Rectal smooth muscle tissue (tissue), 1 donor: ENCODE data around the gene ZNF207.
"Not testable (repeated sequence)": the region's sequence is repeated elsewhere in the genome, so short reads cannot be mapped to it uniquely, and the experiment has no call there.

ENCODE experiments used
- H3K27ac ChIP-seq: one replicate; pipeline ENCODE4 v1.7.0; 2013; ENCODE audit warnings: low read depth, low read length, inconsistent platforms
- H3K27me3 ChIP-seq: one replicate; pipeline ENCODE4 v1.7.0; 2013; ENCODE audit warnings: low read length; ENCODE audit not compliant: control insufficient read depth, insufficient read depth
- H3K36me3 ChIP-seq: one replicate; pipeline ENCODE4 v1.7.0; 2013; ENCODE audit warnings: low read length; ENCODE audit not compliant: control insufficient read depth, insufficient read depth
- H3K4me1 ChIP-seq: one replicate; pipeline ENCODE4 v1.7.0; 2013; ENCODE audit warnings: low read length; ENCODE audit not compliant: control insufficient read depth, insufficient read depth
- H3K4me3 ChIP-seq: one replicate; pipeline ENCODE4 v1.7.0; 2013; ENCODE audit warnings: low read length
- H3K9ac ChIP-seq: one replicate; pipeline ENCODE4 v1.7.0; 2013; ENCODE audit warnings: low read length

ZNF207 gene

DNA sequence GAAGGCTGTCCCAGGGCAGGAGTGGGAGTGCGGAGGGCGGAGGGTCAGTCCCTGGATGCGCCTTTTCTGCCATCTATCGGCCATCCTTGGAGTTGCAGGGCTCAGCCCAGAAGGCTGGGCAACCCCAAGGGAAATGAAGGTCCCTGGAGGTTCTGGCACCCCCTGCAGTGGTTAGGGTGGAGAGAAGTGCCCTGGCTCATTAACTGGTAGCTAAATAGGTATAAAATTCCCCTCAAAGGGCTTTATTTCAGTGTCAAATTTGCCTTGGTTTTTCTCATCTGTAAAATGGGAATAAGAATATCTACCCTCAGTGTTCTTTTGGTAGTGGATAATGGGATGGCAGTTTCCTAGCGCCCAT is 30.4 kb upstream of the ZNF207 start:
- Histone ChIP-seq H3K4me3 (no peak overlapping the region), H3K9ac (no peak overlapping the region), H3K36me3 (no peaks in the 10 kb centered on the region), H3K27me3 (no peaks in the 10 kb centered on the region), H3K4me1 (peaks cover 2% of the 10 kb centered on the region), H3K27ac (no peak overlapping the region)

DNA sequence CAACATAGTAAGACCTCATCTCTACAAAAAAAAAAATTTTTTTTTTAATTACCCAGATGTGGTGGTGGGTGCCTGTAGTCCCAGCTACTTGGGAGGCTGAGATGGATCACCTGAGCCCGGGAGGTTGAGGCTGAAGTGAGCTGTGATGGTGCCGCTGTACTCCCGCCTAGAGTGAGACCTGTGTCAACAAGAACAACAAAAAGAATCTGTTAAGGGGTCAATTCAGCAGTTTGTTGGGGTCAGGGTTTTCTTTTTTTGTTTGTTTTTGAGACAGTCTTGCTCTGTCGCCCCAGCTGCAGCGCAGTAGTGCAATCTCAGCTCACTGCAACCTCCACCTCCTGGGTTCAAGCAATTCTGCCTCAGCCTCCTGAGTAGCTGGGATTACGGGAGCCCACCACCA is 29.9 kb upstream of the ZNF207 start:
- not testable (repeated sequence) for H3K9ac ChIP-seq, H3K27me3 ChIP-seq, H3K36me3 ChIP-seq, H3K4me1 ChIP-seq, H3K4me3 ChIP-seq, H3K27ac ChIP-seq

DNA sequence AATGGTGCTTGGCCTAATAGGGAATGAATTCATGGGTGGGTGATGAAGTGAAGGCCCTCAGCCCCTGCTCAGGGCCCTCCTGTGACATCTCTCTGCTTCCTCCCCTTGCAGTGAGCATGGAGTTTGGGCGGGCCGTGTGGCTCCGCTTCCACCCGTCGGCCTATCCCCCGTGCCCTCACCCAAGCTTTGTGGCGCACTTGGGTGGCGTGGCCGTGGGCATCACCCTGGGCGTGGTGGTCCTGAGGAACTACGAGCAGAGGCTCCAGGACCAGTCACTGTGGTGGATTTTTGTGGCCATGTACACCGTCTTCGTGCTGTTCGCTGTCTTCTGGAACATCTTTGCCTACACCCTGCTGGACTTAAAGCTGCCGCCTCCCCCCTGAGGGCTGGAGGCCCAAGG is 29.1 kb upstream of the ZNF207 start:
- no peaks in the 10 kb centered on the region for H3K27me3 ChIP-seq
- H3K9ac ChIP-seq: no peak overlapping the region
- no peak overlapping the region for H3K27ac ChIP-seq
- no peak overlapping the region for H3K4me3 ChIP-seq
- no peaks in the 10 kb centered on the region for H3K36me3 ChIP-seq
- peaks cover 2% of the 10 kb centered on the region for H3K4me1 ChIP-seq

DNA sequence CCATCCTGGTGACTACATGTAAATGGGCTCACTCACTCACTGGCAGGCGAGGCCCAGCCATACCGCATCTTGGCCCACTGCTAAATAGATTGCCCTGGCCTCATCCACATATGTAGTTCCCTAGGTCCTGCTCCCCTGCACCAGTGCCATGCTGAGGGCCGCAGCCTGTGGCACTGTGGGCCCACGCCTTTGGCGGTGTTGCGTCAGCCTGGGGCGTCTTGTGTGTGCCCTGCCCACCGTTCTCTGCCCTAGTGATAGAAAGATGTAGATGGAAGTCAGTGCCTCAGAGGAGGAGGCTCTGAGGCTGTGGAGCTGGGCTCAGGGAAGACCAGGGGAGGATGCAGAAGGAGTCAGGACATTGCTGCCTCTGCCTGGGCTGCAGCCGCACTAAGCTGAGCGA is 26.9 kb upstream of the ZNF207 start:
- no peak overlapping the region for H3K9ac ChIP-seq
- no peak overlapping the region for H3K27ac ChIP-seq
- H3K4me1 ChIP-seq: peaks cover 2% of the 10 kb centered on the region
- H3K4me3 ChIP-seq: no peak overlapping the region
- H3K27me3 ChIP-seq: no peaks in the 10 kb centered on the region
- H3K36me3 ChIP-seq: no peaks in the 10 kb centered on the region

DNA sequence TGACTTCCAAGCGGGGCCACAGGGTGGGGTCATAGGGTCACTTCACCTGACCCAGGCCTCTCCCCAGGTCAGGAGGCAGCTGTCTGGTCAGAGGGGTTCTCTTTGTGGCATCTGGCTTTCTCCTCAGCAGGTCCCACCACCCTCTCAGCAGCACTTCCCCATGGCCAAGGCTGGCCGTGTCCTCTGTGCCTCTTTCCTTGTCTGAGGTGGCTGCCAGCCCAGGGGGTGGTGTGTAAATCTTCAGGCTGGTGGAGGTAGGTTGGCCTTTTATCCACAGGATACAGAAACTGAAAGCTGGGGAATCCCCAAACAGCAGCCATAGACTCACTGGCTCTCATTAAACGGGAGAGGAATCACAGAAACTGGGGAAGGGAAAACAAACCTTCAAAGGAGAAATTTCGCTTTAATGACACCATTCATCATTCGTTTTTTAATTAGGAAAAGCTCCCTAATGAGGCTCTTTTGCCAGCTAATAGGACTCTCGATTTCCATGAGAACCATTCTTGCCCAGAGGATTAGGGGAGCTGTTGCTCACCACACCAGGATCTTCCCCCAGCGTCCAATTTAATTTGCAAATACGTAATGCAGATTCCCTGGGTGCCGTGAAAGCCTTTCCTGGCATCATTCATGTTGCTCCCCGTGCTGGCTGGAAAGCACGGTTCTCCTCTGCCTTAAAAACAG is 26.0 kb upstream of the ZNF207 start:
- Histone ChIP-seq H3K27me3 (no peaks in the 10 kb centered on the region), H3K27ac (peak overlapping the region; percentile 23), H3K36me3 (no peaks in the 10 kb centered on the region), H3K9ac (no peak overlapping the region), H3K4me3 (no peak overlapping the region), H3K4me1 (peaks cover 2% of the 10 kb centered on the region)

DNA sequence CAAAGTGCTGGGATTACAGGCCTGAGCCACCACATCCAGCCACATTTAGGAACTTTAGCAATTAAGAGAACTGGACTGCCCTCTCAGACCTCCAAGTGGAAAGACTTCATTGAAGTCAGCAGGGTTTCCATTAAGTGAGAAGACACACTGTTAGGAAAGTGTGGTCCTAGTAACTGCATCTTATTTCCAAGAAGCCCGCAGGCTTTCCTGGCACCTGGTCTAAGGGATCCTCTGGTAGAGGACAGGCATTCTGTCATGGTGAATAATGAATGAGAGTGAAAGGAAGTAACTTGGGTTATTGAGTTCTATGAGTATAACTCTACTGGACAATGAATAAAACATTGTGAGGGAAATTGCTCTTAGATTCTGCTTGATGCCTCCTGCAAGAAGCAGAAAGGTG is 22.0 kb upstream of the ZNF207 start:
- no peak overlapping the region for H3K4me3 ChIP-seq

DNA sequence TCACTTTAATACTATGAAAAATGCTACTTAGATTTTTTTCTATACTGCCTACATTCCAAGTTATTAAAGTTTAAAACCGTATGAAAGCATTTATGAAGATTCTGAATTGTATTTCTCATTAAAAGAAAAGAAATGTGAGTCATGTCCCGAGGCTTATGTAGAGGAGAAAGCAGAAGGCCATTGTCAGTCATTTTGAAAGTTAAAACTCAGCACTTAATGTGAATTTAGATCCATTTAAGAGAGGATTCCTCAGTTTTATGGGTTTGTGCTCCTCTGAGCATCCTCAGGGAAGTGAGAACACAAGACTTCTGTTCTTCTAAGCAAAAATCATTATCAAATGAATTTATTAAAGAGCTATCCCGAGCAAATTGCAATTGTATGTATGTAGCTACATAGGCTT is 19.8 kb upstream of the ZNF207 start:
- Histone ChIP-seq H3K4me3 (no peak overlapping the region), H3K36me3 (peaks cover 5% of the 10 kb centered on the region), H3K27me3 (no peaks in the 10 kb centered on the region), H3K27ac (no peak overlapping the region), H3K9ac (no peak overlapping the region), H3K4me1 (no peaks in the 10 kb centered on the region)

More for the DNA sequence above, 22.0 kb upstream of the ZNF207 start:
- peaks cover 2% of the 10 kb centered on the region for H3K4me1 ChIP-seq
- no peak overlapping the region for H3K27ac ChIP-seq
- no peaks in the 10 kb centered on the region for H3K27me3 ChIP-seq
- no peaks in the 10 kb centered on the region for H3K36me3 ChIP-seq
- H3K9ac ChIP-seq: no peak overlapping the region

DNA sequence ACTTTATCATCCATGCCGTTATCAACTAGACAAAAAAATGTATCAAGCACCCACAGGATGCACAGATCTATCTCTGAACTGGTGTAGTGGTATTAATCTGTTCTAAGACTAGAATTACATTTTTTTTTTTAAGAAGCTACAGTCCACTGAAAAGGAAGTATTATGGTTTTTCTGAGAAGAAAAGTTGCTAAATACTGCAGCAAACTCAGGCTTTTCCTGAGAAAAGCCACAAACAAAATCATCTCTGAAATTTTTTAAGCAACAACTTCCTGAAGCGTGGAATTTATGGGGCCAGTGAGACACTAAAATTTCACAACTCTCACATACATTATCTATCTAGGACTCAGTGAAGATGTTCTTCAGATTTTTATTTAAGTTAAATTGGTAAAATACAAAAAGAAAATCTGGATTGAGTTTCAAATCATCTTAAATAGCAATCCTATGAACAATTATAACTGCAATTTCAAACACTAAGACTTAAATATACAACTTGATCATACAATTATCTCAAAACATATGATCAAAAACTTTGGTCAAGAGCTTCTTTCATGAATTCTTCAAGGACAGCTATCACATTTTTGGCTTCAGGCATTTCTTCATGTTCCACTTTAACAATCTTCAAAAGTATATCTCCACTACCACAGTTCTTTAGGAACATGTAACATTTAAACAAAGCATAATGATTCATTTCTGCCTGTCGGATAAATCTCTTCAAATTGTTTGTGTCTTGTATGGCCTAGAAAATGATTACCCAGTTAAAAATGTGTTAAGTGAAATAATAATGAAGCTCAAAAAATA is 18.5 kb upstream of the ZNF207 start:
- no peak overlapping the region for H3K4me3 ChIP-seq
- H3K9ac ChIP-seq: no peak overlapping the region
- peaks cover 5% of the 10 kb centered on the region for H3K36me3 ChIP-seq
- H3K27me3 ChIP-seq: no peaks in the 10 kb centered on the region
- no peak overlapping the region for H3K27ac ChIP-seq
- H3K4me1 ChIP-seq: no peaks in the 10 kb centered on the region

DNA sequence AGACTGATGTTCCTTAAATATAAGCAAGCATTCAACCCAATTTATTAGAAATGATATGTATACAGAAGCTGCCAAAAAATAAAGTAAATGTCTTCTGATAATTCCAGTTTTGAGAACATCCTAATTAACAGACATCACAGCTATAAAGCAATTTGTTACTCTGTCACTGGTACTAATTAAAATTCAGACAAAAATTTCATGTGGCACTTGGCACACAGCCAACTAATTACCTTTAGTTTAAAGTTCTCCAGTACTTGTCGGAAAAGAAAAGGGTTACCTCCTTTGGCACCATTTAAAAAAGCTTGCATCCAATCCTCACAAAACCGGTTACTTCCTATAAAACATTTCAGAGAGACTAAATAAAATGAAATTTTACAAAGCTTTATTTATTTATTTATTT is 16.8 kb upstream of the ZNF207 start:
- no peak overlapping the region for H3K9ac ChIP-seq
- H3K4me1 ChIP-seq: no peaks in the 10 kb centered on the region
- H3K36me3 ChIP-seq: peaks cover 5% of the 10 kb centered on the region
- no peak overlapping the region for H3K4me3 ChIP-seq
- H3K27ac ChIP-seq: no peak overlapping the region
- no peaks in the 10 kb centered on the region for H3K27me3 ChIP-seq

DNA sequence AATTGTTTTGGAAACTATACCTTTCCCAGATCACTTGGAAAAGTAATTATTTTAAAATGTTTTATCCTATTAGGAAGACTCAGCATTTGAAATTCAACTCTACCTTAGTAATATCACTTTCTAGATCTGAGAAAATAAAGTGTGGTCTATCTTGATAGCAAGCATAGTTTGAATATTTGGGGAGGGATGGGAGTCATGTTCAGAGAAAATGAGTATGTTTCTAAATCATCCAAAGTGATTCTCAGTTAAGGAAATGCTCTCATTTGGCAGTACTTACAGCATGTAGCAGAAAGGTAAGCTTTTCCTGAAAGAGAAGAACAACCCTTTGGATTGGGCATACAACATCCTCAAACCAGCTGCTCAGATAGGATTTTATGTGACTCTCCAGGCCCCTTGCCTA is 14.9 kb upstream of the ZNF207 start:
- H3K9ac ChIP-seq: no peak overlapping the region
- H3K27me3 ChIP-seq: no peaks in the 10 kb centered on the region
- no peak overlapping the region for H3K27ac ChIP-seq
- H3K4me3 ChIP-seq: no peak overlapping the region
- H3K36me3 ChIP-seq: peaks cover 5% of the 10 kb centered on the region
- no peaks in the 10 kb centered on the region for H3K4me1 ChIP-seq

DNA sequence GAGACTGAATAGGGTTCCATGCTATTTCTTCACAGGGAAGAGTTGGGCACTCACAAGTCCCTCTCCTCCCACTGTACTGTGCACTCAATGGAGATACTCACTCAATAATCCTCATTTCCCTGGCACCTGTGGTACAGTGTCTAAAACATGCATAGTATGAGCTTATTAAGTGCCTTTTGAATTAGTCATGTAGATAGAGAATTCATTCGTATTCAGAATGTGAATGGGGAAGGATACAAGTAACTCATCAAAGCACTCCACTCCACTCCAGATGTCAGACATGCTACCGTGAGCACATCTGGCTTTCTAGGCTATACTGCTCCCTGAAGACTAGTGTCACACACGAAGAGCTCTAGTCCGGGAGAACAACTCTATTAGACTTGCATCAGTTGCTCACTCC is 14.3 kb upstream of the ZNF207 start:
- H3K4me3 ChIP-seq: no peak overlapping the region
- H3K4me1 ChIP-seq: no peaks in the 10 kb centered on the region
- no peak overlapping the region for H3K9ac ChIP-seq
- H3K27ac ChIP-seq: no peak overlapping the region
- no peaks in the 10 kb centered on the region for H3K27me3 ChIP-seq
- H3K36me3 ChIP-seq: peaks cover 5% of the 10 kb centered on the region

DNA sequence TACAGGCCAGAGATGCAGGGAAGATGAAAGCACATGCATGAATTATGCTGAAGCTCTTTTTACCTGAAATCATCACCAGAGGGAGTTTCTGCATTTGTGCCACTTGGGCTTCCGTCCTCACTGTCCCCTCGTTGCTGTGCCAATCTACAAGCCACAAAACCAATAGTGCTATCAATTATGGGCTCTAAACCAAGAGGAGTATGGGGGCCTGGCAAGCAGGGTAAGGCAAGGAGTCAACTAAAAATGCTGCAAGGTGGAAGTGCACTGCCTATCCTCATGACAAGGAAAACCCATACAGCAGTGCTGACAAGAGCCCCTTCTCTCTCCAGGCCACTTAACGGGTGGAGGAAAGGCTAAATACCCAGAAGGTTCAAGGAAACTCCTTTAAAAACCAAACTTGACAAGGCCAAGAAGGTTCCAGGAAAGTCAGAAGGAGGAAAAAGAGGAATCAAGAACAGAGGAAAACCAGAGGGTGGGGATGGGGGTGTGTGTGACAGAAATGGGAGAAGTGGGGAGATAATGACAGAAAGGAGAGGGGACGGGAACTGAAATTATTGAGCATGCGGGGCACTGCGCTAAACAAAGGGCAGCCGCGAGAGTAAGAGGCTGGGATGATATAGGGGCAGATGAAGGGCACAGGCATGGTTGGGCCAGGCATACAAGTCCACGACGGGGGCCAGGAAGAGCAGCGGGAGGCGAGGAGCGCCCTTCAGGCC is 8.7 kb upstream of the ZNF207 start:
- Histone ChIP-seq H3K9ac (peak overlapping the region; percentile 51), H3K4me3 (peak overlapping the region; percentile 67)

More for the DNA sequence above, 8.7 kb upstream of the ZNF207 start:
- Histone ChIP-seq H3K36me3 (no peaks in the 10 kb centered on the region), H3K4me1 (peaks cover 10% of the 10 kb centered on the region), H3K27ac (peak overlapping the region; percentile 88), H3K27me3 (no peaks in the 10 kb centered on the region)
